ENCODE data around the gene RAB18.

Gene RAB18

DNA sequence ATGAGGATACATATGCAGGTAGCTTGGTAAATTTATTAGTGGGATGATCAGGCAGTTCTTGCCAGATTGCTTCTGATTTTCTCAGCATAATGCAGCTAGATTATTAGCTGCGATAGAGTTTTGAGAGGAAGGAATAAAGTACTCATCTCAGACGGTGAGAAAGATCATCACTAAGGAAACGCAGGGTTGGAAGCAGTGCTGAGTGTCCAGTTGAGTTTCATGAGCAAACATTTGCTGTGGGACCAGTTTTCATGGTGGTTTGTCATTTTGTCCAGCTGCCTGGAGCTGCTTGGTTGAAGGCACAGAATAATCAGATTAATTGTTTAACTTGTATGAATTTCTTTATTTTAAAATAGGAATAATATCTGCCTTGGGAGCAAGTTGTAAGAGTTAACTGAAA lies 33.1 kb downstream of the RAB18 start:
- H3K36me3 ChIP-seq (ENCODE audit: insufficient read depth), result no peaks in the 10 kb centered on the region
- no peak overlapping the region for H3K4me3 ChIP-seq (IDR thresholded peaks at IDR 0.05; ENCODE audit: insufficient read depth, low read depth, low read length)
- H3K4me1 ChIP-seq (ENCODE audit: low read depth, poor library complexity, severe bottlenecking), result peaks cover 29% of the 10 kb centered on the region
- no peak overlapping the region for H2AFZ ChIP-seq (ENCODE audit: low read depth)
- no peak overlapping the region for H3K4me2 ChIP-seq
- no peaks in the 10 kb centered on the region for H4K20me1 ChIP-seq (ENCODE audit: insufficient read depth)
- H3K79me2 ChIP-seq (ENCODE audit: insufficient read depth, low read depth), result no peaks in the 10 kb centered on the region
- TF ChIP-seq, protein P1, sequence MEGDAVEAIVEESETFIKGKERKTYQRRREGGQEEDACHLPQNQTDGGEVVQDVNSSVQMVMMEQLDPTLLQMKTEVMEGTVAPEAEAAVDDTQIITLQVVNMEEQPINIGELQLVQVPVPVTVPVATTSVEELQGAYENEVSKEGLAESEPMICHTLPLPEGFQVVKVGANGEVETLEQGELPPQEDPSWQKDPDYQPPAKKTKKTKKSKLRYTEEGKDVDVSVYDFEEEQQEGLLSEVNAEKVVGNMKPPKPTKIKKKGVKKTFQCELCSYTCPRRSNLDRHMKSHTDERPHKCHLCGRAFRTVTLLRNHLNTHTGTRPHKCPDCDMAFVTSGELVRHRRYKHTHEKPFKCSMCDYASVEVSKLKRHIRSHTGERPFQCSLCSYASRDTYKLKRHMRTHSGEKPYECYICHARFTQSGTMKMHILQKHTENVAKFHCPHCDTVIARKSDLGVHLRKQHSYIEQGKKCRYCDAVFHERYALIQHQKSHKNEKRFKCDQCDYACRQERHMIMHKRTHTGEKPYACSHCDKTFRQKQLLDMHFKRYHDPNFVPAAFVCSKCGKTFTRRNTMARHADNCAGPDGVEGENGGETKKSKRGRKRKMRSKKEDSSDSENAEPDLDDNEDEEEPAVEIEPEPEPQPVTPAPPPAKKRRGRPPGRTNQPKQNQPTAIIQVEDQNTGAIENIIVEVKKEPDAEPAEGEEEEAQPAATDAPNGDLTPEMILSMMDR (conservative IDR thresholded peaks at IDR 0.05; ENCODE audit: low read depth, low read length), result no peak
- H3K27me3 ChIP-seq (ENCODE audit: insufficient read depth, low read depth), result no peaks in the 10 kb centered on the region
- no peak overlapping the region for H3K27ac ChIP-seq
- no peak overlapping the region for H3K9ac ChIP-seq

DNA sequence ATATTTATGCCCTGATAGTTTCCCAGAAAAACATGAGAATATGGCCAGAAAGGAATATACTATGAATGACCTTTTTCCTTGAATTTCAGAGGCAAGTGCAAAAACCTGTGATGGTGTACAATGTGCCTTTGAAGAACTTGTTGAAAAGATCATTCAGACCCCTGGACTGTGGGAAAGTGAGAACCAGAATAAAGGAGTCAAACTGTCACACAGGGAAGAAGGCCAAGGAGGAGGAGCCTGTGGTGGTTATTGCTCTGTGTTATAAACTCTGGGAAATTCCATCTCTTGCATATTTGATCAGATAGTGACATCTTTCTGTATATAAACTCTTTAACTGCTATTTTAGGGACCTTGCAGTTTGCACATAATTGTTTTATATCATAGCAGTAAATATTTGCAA lies 33.7 kb downstream of the RAB18 start:
- peaks cover 29% of the 10 kb centered on the region for H3K4me1 ChIP-seq (ENCODE audit: low read depth, poor library complexity, severe bottlenecking)
- H3K36me3 ChIP-seq (ENCODE audit: insufficient read depth), result no peaks in the 10 kb centered on the region
- no peak overlapping the region for H3K9ac ChIP-seq
- H3K4me2 ChIP-seq, result no peak overlapping the region; the same call in 1 of the 2 replicates
- no peak overlapping the region for H2AFZ ChIP-seq (ENCODE audit: low read depth)
- H3K27me3 ChIP-seq (ENCODE audit: insufficient read depth, low read depth), result no peaks in the 10 kb centered on the region
- no peaks in the 10 kb centered on the region for H3K79me2 ChIP-seq (ENCODE audit: insufficient read depth, low read depth)
- TF ChIP-seq, protein P1 (conservative IDR thresholded peaks at IDR 0.05; ENCODE audit: low read depth, low read length), result no peak
- no peaks in the 10 kb centered on the region for H4K20me1 ChIP-seq (ENCODE audit: insufficient read depth)
- no peak overlapping the region for H3K4me3 ChIP-seq (IDR thresholded peaks at IDR 0.05; ENCODE audit: insufficient read depth, low read depth, low read length)
- no peak overlapping the region for H3K27ac ChIP-seq

DNA sequence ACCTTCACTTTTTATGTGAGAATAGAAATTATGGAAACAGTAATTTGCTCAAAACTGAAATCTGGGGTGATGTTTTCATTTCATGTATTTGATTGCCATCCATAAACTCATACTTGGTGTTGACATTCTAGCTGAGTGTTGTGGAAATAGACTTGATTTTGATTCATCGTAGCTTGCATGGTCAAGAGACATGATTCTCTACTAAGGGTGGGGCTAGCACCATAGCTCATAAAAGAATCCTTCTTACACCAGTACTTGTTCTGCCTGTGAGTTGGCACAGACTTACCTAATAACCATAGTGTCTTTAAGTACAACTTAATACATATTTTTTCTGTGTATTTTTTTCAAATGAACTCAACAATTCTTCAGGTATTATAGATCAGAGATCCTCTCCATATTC lies 36.6 kb downstream of the RAB18 start:
- H3K9ac ChIP-seq, result no peak overlapping the region
- H3K27ac ChIP-seq, result no peak overlapping the region
- no peak overlapping the region for H3K4me3 ChIP-seq (IDR thresholded peaks at IDR 0.05; ENCODE audit: insufficient read depth, low read depth, low read length)
- no peaks in the 10 kb centered on the region for H3K27me3 ChIP-seq (ENCODE audit: insufficient read depth, low read depth)
- peaks cover 29% of the 10 kb centered on the region for H3K4me1 ChIP-seq (ENCODE audit: low read depth, poor library complexity, severe bottlenecking)
- no peak overlapping the region for H3K4me2 ChIP-seq
- TF ChIP-seq, protein P1 (conservative IDR thresholded peaks at IDR 0.05; ENCODE audit: low read depth, low read length), result no peak
- H3K36me3 ChIP-seq (ENCODE audit: insufficient read depth), result no peaks in the 10 kb centered on the region
- H2AFZ ChIP-seq (ENCODE audit: low read depth), result no peak overlapping the region
- no peaks in the 10 kb centered on the region for H3K79me2 ChIP-seq (ENCODE audit: insufficient read depth, low read depth)
- H4K20me1 ChIP-seq (ENCODE audit: insufficient read depth), result no peaks in the 10 kb centered on the region

DNA sequence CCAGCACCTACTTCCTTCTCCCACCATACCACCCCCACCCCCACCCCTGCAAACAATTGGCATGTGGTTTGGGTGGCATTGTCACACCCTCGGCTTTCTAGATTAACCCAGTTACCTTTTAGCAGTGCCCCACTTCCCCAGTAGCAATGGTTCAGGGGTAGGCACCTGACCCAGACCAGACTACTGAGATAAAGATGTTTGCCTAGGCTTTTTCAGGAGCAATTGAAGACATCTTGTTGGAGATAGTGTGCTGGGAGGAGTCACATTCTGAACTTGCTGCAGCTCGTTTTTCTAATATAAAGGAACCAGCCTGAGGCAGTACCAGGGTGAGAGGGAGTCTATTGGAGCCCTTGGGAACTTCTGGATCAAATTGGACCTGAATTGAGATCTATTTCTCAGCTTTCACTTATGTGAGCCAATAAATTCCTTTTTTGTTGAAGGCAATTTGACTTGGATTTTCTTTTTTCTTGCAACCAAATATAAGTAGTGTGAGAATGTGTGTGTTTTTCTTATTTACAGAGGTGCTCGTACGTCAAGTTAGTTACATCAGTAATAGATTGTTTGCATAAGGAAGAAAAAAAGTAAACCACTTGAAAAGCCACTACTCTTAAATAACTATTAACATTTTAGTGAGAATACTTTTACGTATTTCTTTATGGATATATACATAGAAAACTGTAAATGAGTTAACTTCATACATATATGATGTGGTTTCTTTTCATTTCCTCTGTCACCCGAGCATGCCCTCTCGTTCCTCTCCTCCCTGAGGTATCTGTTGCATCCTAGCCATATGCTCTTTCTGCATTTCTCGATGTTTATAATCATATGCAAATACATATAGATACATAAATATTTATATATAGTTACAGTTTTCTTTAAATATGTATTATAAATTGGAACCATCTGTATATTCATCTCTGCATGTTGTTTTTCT lies 38.0 kb downstream of the RAB18 start:
- no peak overlapping the region for H3K4me2 ChIP-seq
- H2AFZ ChIP-seq (ENCODE audit: low read depth), result no peak overlapping the region
- H3K9ac ChIP-seq, result no peak overlapping the region
- TF ChIP-seq, protein P1 (conservative IDR thresholded peaks at IDR 0.05; ENCODE audit: low read depth, low read length), result no peak
- H3K79me2 ChIP-seq (ENCODE audit: insufficient read depth, low read depth), result no peaks in the 10 kb centered on the region
- no peak overlapping the region for H3K27ac ChIP-seq
- no peak overlapping the region for H3K4me3 ChIP-seq (IDR thresholded peaks at IDR 0.05; ENCODE audit: insufficient read depth, low read depth, low read length)
- H3K4me1 ChIP-seq (ENCODE audit: low read depth, poor library complexity, severe bottlenecking), result peaks cover 22% of the 10 kb centered on the region
- H3K36me3 ChIP-seq (ENCODE audit: insufficient read depth), result no peaks in the 10 kb centered on the region
- no peaks in the 10 kb centered on the region for H3K27me3 ChIP-seq (ENCODE audit: insufficient read depth, low read depth)
- no peaks in the 10 kb centered on the region for H4K20me1 ChIP-seq (ENCODE audit: insufficient read depth)
